Stomach (tissue), 9 donors: ENCODE measurements around the gene SLC38A9. TPM values are rescaled to one million over a fixed set of nuclear protein-coding genes. Genes with fewer than 3 reads are reported as not detected.
A peak's percentile ranks its signal among the peaks of the same experiment; 100 is the strongest.

ENCODE experiments used
- DNase-seq, 2 donors: peaks; one replicate each; pipeline versions ENCODE4 v3.0.0 to v3.0.0-alpha.2; 2013 to 2019
- H3K27ac ChIP-seq, 5 donors: fragments of 200-600 bp in 4 of 5; sonication (generic) in 4 of 5; one replicate each; pipeline ENCODE4 v1.5.1; 2013 to 2019; ENCODE audit warnings: mild to moderate bottlenecking in 1 of 5, moderate library complexity in 1 of 5
- H3K27me3 ChIP-seq, 3 donors: fragments of 200-600 bp; sonication (generic); one replicate each; pipeline ENCODE4 v1.5.1; 2017 to 2019; ENCODE audit warnings: mixed run types in 1 of 3
- H3K36me3 ChIP-seq, 4 donors: fragments of 200-600 bp; sonication (generic); 1 replicate in 3 of 4; 2 replicates in 1 of 4; pipeline ENCODE4 v1.5.1; 2016 to 2019
- H3K4me1 ChIP-seq, 4 donors: fragments of 200-600 bp; sonication (generic); one replicate each; pipeline ENCODE4 v1.5.1; 2016 to 2019
- H3K4me3 ChIP-seq, 4 donors: fragments of 200-600 bp; sonication (generic) in 3 of 4; one replicate each; pipeline ENCODE4 v1.5.1; 2016 to 2019; ENCODE audit warnings: mild to moderate bottlenecking in 1 of 4
- H3K9me3 ChIP-seq, 4 donors: fragments of 200-600 bp; sonication (generic); one replicate each; pipeline ENCODE4 v1.5.1; 2016 to 2019
- CTCF ChIP-seq, 7 experiments: fragments of 450-650 bp in 4 of 7; fragments of 200-600 bp in 3 of 7; sonication (generic) in 3 of 7; IDR thresholded peaks; one replicate each; pipeline ENCODE4 v1.5.1; 2016 to 2019; ENCODE audit warnings: antibody characterized with exemption in 7 of 7, control low read depth in 2 of 7, mild to moderate bottlenecking in 1 of 7
- EP300 ChIP-seq: sonication (generic); formaldehyde crosslinking; IDR thresholded peaks from one replicate; pipeline ENCODE4 v1.6.1; 2017; ENCODE audit warnings: antibody characterized with exemption
- POLR2A ChIP-seq, 4 donors: fragments of 450-650 bp; IDR thresholded peaks; one replicate each; pipeline ENCODE4 v1.6.1; 2016; ENCODE audit warnings: antibody characterized with exemption in 4 of 4, control low read depth in 2 of 4, mild to moderate bottlenecking in 1 of 4, moderate library complexity in 1 of 4
- POLR2AphosphoS5 ChIP-seq, 3 donors: sonication (generic); formaldehyde crosslinking; IDR thresholded peaks; one replicate each; pipeline ENCODE4 v1.6.1; 2016; ENCODE audit warnings: antibody characterized with exemption in 3 of 3
- WGBS, 5 donors: extraction: QIAGEN DNeasy Blood & Tissue Kit in 3 of 5; methylation state at CpG; one replicate each; pipeline versions ENCODE4 v1.1.5 to v1.1.7; 2013 to 2018; 5-methylcytosine and 5-hydroxymethylcytosine counted together
- intact Hi-C: fragments of 100-400 bp; cut with DNase I; formaldehyde crosslinking; loops from one replicate; pipeline ENCODE4 v1.15.1; 2023; ENCODE audit warnings: low total_unique reads
- polyA plus RNA-seq, 3 donors: library from polyadenylated mRNA; stranded (reverse); fragments of 200-250 nt; gene quantifications; one replicate each; pipeline ENCODE4 v1.2.3, GENCODE V29; 2013
- total RNA-seq, 5 donors: library from RNA; depleted of rRNA; stranded (reverse); fragments of >200 nt; gene quantifications; one replicate each; pipeline versions ENCODE4 v1.1.0 to v1.2.3, GENCODE V29; 2014 to 2016
- donor health status: healthy with polysubstance abuse.
- donor health status: Bipolar disorder and iron deficiency.
- donor health status: healthy.

The SLC38A9 gene
- total and polyA plus RNA-seq, 8 donors = 3.7 to 120 (median 8.6) TPM

- TF ChIP-seq CTCF (IDR thresholded peaks at IDR 0.05) (no peak), EP300 (no peak), POLR2A (IDR thresholded peaks at IDR 0.05) (no peak), POLR2AphosphoS5 (IDR thresholded peaks at IDR 0.05) (no peak)
- DNase-seq = no peak
- Histone ChIP-seq H3K27ac (no peak overlapping the region), H3K4me3 (no peak overlapping the region), H3K9me3 (no peaks in the 10 kb centered on the region), H3K27me3 (no peaks in the 10 kb centered on the region), H3K4me1 (peaks cover 0 to 2% (median 2%) of the 10 kb centered on the region in 4 donors), H3K36me3 (no peaks in the 10 kb centered on the region)
- intact Hi-C loops = no loop called here
- 69 to 99% (median 88%) methylated on average over 4 of the region's 4 CpGs for WGBS, 5 donors
Observed at GRCh38 chr5:55591686-55592085, 120.4 kb downstream of the SLC38A9 start.

GRCh38 chr5:55585206-55585610 is 126.9 kb downstream of the SLC38A9 start:
- Histone ChIP-seq H3K27ac (peak overlapping the region in 1 of 5 donors; percentile 1), H3K9me3 (no peaks in the 10 kb centered on the region), H3K4me3 (no peak overlapping the region), H3K4me1 (peaks cover 0 to 31% (median 4%) of the 10 kb centered on the region in 4 donors), H3K36me3 (no peaks in the 10 kb centered on the region), H3K27me3 (no peaks in the 10 kb centered on the region)
- DNase-seq = no peak
- intact Hi-C loops = no loop called here
- WGBS, 5 donors = 22 to 50% (median 23%) methylated on average over 1 of the region's 1 CpG
- TF ChIP-seq POLR2A (IDR thresholded peaks at IDR 0.05) (no peak), POLR2AphosphoS5 (IDR thresholded peaks at IDR 0.05) (no peak), EP300 (no peak), CTCF (IDR thresholded peaks at IDR 0.05) (no peak)

- peak overlapping the region in 1 of 5 donors; percentile 1 for H3K27ac ChIP-seq
- peaks cover 0 to 31% (median 4%) of the 10 kb centered on the region in 4 donors for H3K4me1 ChIP-seq
Observed at GRCh38 chr5:55584398-55585205, 127.5 kb downstream of the SLC38A9 start.

GRCh38 chr5:55583578-55583977 is 128.5 kb downstream of the SLC38A9 start:
- peaks cover 0 to 39% (median 4%) of the 10 kb centered on the region in 4 donors for H3K4me1 ChIP-seq
- no peak for DNase-seq
- TF ChIP-seq POLR2A (IDR thresholded peaks at IDR 0.05) (no peak), EP300 (no peak), POLR2AphosphoS5 (IDR thresholded peaks at IDR 0.05) (no peak), CTCF (IDR thresholded peaks at IDR 0.05) (no peak)
- no peak overlapping the region for H3K4me3 ChIP-seq
- H3K36me3 ChIP-seq = no peaks in the 10 kb centered on the region
- H3K27ac ChIP-seq = no peak overlapping the region
- intact Hi-C loops = no loop called here
- WGBS, 5 donors = 84 to 96% (median 93%) methylated on average over 9 of the region's 9 CpGs
- H3K27me3 ChIP-seq = no peaks in the 10 kb centered on the region
- no peaks in the 10 kb centered on the region for H3K9me3 ChIP-seq

More at GRCh38 chr5:55584398-55585205, 127.5 kb downstream of the SLC38A9 start:
- no peak overlapping the region for H3K4me3 ChIP-seq
- no peaks in the 10 kb centered on the region for H3K36me3 ChIP-seq
- H3K27me3 ChIP-seq = no peaks in the 10 kb centered on the region
- no peaks in the 10 kb centered on the region for H3K9me3 ChIP-seq
- TF ChIP-seq CTCF (IDR thresholded peaks at IDR 0.05) (no peak), POLR2A (IDR thresholded peaks at IDR 0.05) (no peak), POLR2AphosphoS5 (IDR thresholded peaks at IDR 0.05) (no peak), EP300 (no peak)
- intact Hi-C loops = no loop called here
- DNase-seq = no peak
- 54 to 67% (median 60%) methylated on average over 3 of the region's 3 CpGs for WGBS, 5 donors
